Lung (tissue), 12 donors: ENCODE measurements around the gene NLRP1. TPM values are rescaled to one million over a fixed set of nuclear protein-coding genes. Genes with fewer than 3 reads are reported as not detected.

ENCODE experiments used
- ATAC-seq: fragments of 200-7000 bp; cut with Tn5 transposase; one replicate; pipeline ENCODE4 v1.9.1; 2020; ENCODE audit warnings: moderate number of reproducible peaks; ENCODE audit not compliant: insufficient read depth, low FRiP score
- DNase-seq, 3 donors: peaks; one replicate each; pipeline ENCODE4 v3.0.0-alpha.2; 2013 to 2017
- H3K27ac ChIP-seq, 2 donors: one replicate each; pipeline ENCODE4 v1.5.1; 2013; ENCODE audit warnings: mild to moderate bottlenecking in 2 of 2, moderate library complexity in 2 of 2, control low read depth in 1 of 2, inconsistent platforms in 1 of 2, low read depth in 1 of 2, low read length in 1 of 2
- H3K27me3 ChIP-seq, 3 donors: one replicate each; pipeline ENCODE4 v1.5.1; 2013; ENCODE audit warnings: low read length in 2 of 3; ENCODE audit not compliant: control insufficient read depth in 3 of 3, insufficient read depth in 3 of 3
- H3K36me3 ChIP-seq, 4 donors: one replicate each; pipeline ENCODE4 v1.5.1; 2013; ENCODE audit warnings: low read length in 4 of 4, mild to moderate bottlenecking in 1 of 4, moderate library complexity in 1 of 4; ENCODE audit not compliant: control insufficient read depth in 4 of 4, insufficient read depth in 4 of 4
- H3K4me1 ChIP-seq, 5 donors: one replicate each; pipeline ENCODE4 v1.5.1; 2013; ENCODE audit warnings: low read length in 5 of 5, mild to moderate bottlenecking in 2 of 5, moderate library complexity in 1 of 5; ENCODE audit not compliant: control insufficient read depth in 5 of 5, insufficient read depth in 5 of 5
- H3K4me3 ChIP-seq: one replicate; pipeline ENCODE4 v1.5.1; 2013; ENCODE audit warnings: mild to moderate bottlenecking, control low read depth, moderate library complexity
- H3K9ac ChIP-seq, 2 donors: one replicate each; pipeline ENCODE4 v1.5.1; 2013; ENCODE audit warnings: low read length in 2 of 2, control low read depth in 1 of 2; ENCODE audit not compliant: insufficient read depth in 1 of 2
- H3K9me3 ChIP-seq, 4 donors: one replicate each; pipeline ENCODE4 v1.5.1; 2013; ENCODE audit warnings: low read length in 3 of 4, mild to moderate bottlenecking in 1 of 4, moderate library complexity in 1 of 4; ENCODE audit not compliant: control insufficient read depth in 4 of 4, insufficient read depth in 3 of 4
- CTCF ChIP-seq: IDR thresholded peaks from 2 replicates; pipeline ENCODE4 v1.5.1; 2012; ENCODE audit warnings: mild to moderate bottlenecking; ENCODE audit errors: control extremely low read depth, extremely low read depth
- WGBS, 2 donors: extraction: QIAGEN DNeasy Blood & Tissue Kit; methylation state at CpG; one replicate each; pipeline ENCODE4 v1.1.7; 2013; 5-methylcytosine and 5-hydroxymethylcytosine counted together
- polyA plus RNA-seq, 2 donors: library from polyadenylated mRNA; stranded (reverse); fragments of 200-250 nt; gene quantifications; one replicate each; pipeline ENCODE4 v1.2.1, GENCODE V29; 2013
- total RNA-seq, 2 donors: library from RNA; depleted of rRNA in 1 of 2; stranded (reverse); fragments of >200 nt in 1 of 2; gene quantifications; one replicate each; pipeline ENCODE4 v1.2.1, GENCODE V29; 2014 to 2021
- donor health status: control.
- donor health status: control.
- donor health status: Bipolar disorder and iron deficiency.
- donor health status: healthy.
- donor health status: DM: yes; HTN: yes; CAD: no.

The NLRP1 gene
- total and polyA plus RNA-seq, 4 donors, result 14.5 to 33.1 (median 25.2) TPM

GRCh38 chr17:5541610-5542202 is 42.6 kb downstream of the NLRP1 start:
- 67 to 69% methylated on average over 6 of the region's 6 CpGs for WGBS, 2 donors
- no peak for ATAC-seq
- H3K36me3 ChIP-seq, result peaks cover 0 to 31% (median 0%) of the 10 kb centered on the region in 4 donors

GRCh38 chr17:5540321-5540720 is 44.0 kb downstream of the NLRP1 start:
- no peak for TF ChIP-seq CTCF
- H3K4me1 ChIP-seq, result no peaks in the 10 kb centered on the region
- H3K9ac ChIP-seq, result no peak overlapping the region
- peaks cover 0 to 33% (median 0%) of the 10 kb centered on the region in 4 donors for H3K36me3 ChIP-seq
- WGBS, 2 donors, result 91 to 94% methylated on average over 7 of the region's 7 CpGs
- no peaks in the 10 kb centered on the region for H3K27me3 ChIP-seq
- no peak for ATAC-seq
- H3K27ac ChIP-seq, result no peak overlapping the region
- H3K4me3 ChIP-seq, result no peak overlapping the region
- no peak for DNase-seq
- no peaks in the 10 kb centered on the region for H3K9me3 ChIP-seq

More at GRCh38 chr17:5541610-5542202, 42.6 kb downstream of the NLRP1 start:
- TF ChIP-seq CTCF, result no peak
- H3K27me3 ChIP-seq, result no peaks in the 10 kb centered on the region
- DNase-seq, result no peak
- no peak overlapping the region for H3K27ac ChIP-seq
- no peaks in the 10 kb centered on the region for H3K4me1 ChIP-seq
- H3K9ac ChIP-seq, result no peak overlapping the region
- no peak overlapping the region for H3K4me3 ChIP-seq
- no peaks in the 10 kb centered on the region for H3K9me3 ChIP-seq

- no peak overlapping the region for H3K9ac ChIP-seq
- DNase-seq (no peak), ATAC-seq (no peak)
- H3K36me3 ChIP-seq, result peaks cover 0 to 33% (median 0%) of the 10 kb centered on the region in 4 donors
- no peaks in the 10 kb centered on the region for H3K4me1 ChIP-seq
- H3K27ac ChIP-seq, result no peak overlapping the region
- TF ChIP-seq CTCF, result no peak
- 93 to 97% methylated on average over 8 of the region's 8 CpGs for WGBS, 2 donors
- H3K4me3 ChIP-seq, result no peak overlapping the region
- H3K9me3 ChIP-seq, result no peaks in the 10 kb centered on the region
- H3K27me3 ChIP-seq, result no peaks in the 10 kb centered on the region
Measured at GRCh38 chr17:5539286-5539685, 45.0 kb downstream of the NLRP1 start.
